ENCODE measurements around the gene KIRREL3.

Gene KIRREL3

GRCh38 chr11:126443120-126443519, 557.5 kb downstream of the KIRREL3 start:
- no peak for DNase-seq (ENCODE audit: low read depth in 2 of 2)

GRCh38 chr11:126440792-126441514, 559.6 kb downstream of the KIRREL3 start:
- peak in 1 of 2 experiments; percentile 25 for DNase-seq (ENCODE audit: low read depth in 2 of 2)

GRCh38 chr11:126440276-126440675, 560.3 kb downstream of the KIRREL3 start:
- no peak for DNase-seq (ENCODE audit: low read depth in 2 of 2)

GRCh38 chr11:126438691-126439090, 561.9 kb downstream of the KIRREL3 start:
- no peak for DNase-seq (ENCODE audit: low read depth in 2 of 2)

GRCh38 chr11:126438272-126438671, 562.3 kb downstream of the KIRREL3 start:
- no peak for DNase-seq (ENCODE audit: low read depth in 2 of 2)

GRCh38 chr11:126437731-126438130, 562.8 kb downstream of the KIRREL3 start:
- DNase-seq (ENCODE audit: low read depth in 2 of 2): no peak

GRCh38 chr11:126436209-126436755, 564.3 kb downstream of the KIRREL3 start:
- no peak for DNase-seq (ENCODE audit: low read depth in 2 of 2)

GRCh38 chr11:126434950-126435335, 565.6 kb downstream of the KIRREL3 start:
- DNase-seq (ENCODE audit: low read depth in 2 of 2): no peak

GRCh38 chr11:126433989-126434949, 566.3 kb downstream of the KIRREL3 start:
- DNase-seq (ENCODE audit: low read depth in 2 of 2): no peak

GRCh38 chr11:126433244-126433846, 567.2 kb downstream of the KIRREL3 start:
- DNase-seq (ENCODE audit: low read depth in 2 of 2): no peak

GRCh38 chr11:126432525-126432924, 568.0 kb downstream of the KIRREL3 start:
- DNase-seq (ENCODE audit: low read depth in 2 of 2): no peak

GRCh38 chr11:126432065-126432461, 568.5 kb downstream of the KIRREL3 start:
- no peak for DNase-seq (ENCODE audit: low read depth in 2 of 2)

- no peak for DNase-seq (ENCODE audit: low read depth in 2 of 2)
These were observed 569.0 kb downstream of the KIRREL3 start for GRCh38 chr11:126431401-126432064.

- DNase-seq (ENCODE audit: low read depth in 2 of 2): no peak
These were observed 569.8 kb downstream of the KIRREL3 start for GRCh38 chr11:126430581-126431335.

- DNase-seq (ENCODE audit: low read depth in 2 of 2): no peak
These were observed 573.5 kb downstream of the KIRREL3 start for GRCh38 chr11:126426820-126427749.

- no peak for DNase-seq (ENCODE audit: low read depth in 2 of 2)
These were observed 574.5 kb downstream of the KIRREL3 start for GRCh38 chr11:126426106-126426505.

- DNase-seq (ENCODE audit: low read depth in 2 of 2): no peak
These were observed 576.0 kb downstream of the KIRREL3 start for GRCh38 chr11:126424471-126425039.

- no peak for DNase-seq (ENCODE audit: low read depth in 2 of 2)
These were observed 576.8 kb downstream of the KIRREL3 start for GRCh38 chr11:126423743-126424142.

GRCh38 chr11:126423154-126423553, 577.4 kb downstream of the KIRREL3 start:
- no peak for DNase-seq (ENCODE audit: low read depth in 2 of 2)

Measured in fibroblast of skin of left biceps (primary cell).